HG03457 (cell line): Measurements from ENCODE around the gene TBCEL.

Experiments used
- ATAC-seq: cut with Tn5 transposase; IDR thresholded peaks from one replicate; pipeline ENCODE4 v1.9.1; 2021; ENCODE audit warnings: moderate number of reproducible peaks; ENCODE audit not compliant: unreplicated experiment

The TBCEL gene

GRCh38 chr11:121058941-121059340 lies 35.0 kb downstream of the TBCEL start:
- no peak for ATAC-seq

DNA sequence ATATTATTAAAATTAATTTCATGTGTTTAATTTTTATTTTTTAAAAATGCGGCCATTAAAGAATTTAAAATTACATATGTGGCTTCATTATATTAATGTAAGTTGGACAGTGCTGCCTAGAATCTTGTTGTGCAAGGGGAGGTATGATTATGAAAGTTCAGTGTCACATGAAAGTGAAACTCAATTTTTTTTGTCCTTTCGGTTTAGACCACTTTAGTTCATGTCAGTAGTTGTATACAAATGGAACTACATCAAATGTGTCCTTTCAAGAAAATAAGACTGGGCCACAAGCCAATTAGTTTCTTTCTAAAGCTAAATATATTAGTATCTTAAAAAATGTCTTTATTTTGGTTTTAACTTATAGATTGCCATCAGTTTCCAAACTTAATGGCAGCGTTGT lies 35.7 kb downstream of the TBCEL start:
- peak; percentile 95 for ATAC-seq

DNA sequence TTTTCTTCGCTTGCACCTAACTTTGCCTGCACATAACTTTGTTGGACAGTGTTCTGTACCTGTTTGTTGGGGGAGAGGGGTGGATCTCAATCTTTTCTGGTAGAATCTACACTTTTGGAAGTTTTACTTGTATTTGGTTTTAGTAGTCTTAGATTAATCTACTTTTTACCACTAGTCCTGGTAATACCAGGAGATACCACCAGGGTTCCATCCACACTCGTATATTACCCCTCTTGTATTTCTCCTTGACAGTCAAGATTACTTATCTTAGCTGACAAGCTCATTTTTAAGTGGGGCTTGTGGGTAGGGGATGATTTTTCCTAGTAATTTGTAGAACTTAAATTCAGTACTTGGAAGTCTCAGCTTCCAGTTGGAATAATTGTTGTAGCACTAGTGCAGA lies 39.8 kb downstream of the TBCEL start:
- ATAC-seq, result no peak

DNA sequence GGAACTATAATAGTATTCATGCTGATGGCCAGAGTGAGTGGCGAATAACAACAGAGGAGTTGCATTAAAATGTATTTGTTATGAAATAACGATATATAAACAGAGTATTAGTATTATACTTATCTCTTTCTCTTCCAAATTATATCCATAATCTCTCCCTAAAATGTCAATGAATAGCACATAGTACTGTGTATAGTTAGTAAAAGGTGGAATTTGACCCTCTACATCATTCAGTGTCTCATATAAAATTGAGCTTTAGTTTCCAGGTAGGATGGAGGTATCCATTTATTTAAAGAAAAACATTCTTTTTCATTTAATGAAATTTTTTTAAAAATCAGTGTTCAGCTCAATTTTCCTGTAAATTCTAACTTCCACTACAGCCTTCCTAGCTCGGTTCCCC lies 42.7 kb downstream of the TBCEL start:
- no peak for ATAC-seq

DNA sequence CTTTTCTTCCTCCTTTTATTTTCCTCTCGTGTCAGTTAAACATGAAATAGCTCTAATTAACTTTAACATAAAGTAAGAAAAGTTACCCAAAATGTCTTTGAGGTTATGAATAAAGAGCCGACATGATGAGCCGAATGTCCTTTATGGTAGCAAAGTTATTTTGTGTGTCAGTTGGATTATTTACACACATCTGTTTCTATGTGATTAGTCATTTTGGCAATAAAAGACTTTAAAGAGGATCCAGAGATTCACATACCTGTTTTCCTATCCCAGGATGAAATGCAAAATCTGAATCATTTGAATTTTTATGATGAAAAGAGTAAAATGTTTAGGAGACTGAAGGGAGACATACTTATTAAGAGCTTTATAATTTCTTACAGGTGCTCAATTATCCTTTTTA lies 43.1 kb downstream of the TBCEL start:
- no peak for ATAC-seq

GRCh38 chr11:121067453-121067852 lies 43.6 kb downstream of the TBCEL start:
- ATAC-seq, result no peak

GRCh38 chr11:121067962-121068647 lies 44.2 kb downstream of the TBCEL start:
- no peak for ATAC-seq

DNA sequence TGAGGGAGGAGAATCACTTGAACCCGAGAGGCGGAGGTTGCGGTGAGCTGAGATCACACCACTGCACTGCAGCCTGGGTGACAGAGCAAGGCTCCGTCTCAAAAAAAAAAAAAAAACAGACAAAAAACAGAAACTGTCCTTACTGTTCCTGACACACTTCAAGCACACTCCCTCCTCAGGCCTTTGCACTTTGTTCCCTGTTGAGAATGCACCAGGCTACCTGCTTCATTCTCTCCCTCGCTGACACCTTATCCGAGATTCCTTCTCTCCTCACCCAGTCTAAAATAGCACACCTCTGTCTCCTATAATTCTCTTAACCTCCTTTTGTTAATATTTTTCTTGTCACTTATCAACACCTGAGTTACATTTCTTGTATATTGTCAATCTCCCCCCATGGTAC lies 44.9 kb downstream of the TBCEL start:
- ATAC-seq, result no peak

DNA sequence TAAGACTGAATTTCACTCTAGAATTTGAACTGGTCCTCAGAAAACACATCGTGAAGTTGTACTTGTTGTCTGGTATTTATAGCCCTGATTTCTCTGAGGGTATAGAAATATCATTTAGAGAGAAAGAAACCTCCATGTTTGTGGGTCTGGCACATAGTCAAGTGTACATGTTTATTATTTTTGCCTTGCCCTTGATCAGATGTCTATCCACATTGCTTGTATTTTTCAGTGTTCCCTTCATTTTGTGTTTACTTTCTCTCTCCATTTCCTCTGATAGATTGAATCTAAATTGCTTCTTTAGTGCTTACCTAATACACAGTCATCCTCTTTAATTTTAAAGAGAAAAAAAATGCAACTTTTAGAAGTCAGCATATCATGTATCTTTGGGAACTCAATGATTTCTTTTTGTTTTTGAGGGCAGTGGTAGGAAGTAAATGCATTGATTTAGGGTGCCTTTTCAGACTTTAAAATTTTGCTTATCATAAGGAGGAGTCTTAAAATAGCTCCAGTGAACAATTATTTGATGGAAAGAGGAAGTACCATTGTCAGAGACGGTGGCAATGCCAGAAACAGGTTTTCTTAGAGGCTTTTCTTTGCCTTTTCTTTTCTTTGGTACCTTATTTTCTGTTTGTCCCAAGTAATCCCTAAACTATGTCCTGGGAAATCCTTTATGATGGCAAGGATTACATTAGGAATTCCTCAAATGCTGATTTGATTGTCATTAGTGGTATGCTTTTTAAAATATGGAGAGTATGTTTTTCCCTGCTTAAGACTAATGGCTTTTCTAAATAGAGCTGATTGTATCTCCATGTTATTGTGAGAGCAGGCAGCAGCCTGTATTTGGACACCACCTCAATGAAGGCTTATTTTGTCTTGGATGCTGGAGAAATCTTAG lies 47.3 kb downstream of the TBCEL start:
- no peak for ATAC-seq

- no peak for ATAC-seq
Measured at GRCh38 chr11:121071846-121072450, 48.0 kb downstream of the TBCEL start.

DNA sequence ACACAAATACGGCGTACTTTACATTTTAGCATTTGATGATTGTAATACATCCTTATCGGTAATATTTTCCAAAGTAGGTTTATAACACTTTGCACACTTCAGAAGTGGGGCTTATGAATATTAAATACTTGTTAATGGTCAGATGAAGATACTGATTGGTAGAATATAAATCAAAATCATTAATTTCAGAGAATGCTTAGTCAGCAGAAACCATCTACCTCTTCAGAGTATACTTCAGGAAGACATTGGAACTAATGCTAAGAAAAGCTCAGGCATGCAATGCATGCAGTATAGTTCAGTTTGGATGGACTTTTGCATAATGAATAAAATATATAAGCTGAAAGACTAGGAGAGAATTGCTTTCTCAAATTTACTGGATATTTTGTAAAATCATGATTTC lies 57.4 kb downstream of the TBCEL start:
- no peak for ATAC-seq

GRCh38 chr11:121082219-121082618 lies 58.3 kb downstream of the TBCEL start:
- no peak for ATAC-seq

- no peak for ATAC-seq
Measured at GRCh38 chr11:121082670-121083069, 58.8 kb downstream of the TBCEL start.

DNA sequence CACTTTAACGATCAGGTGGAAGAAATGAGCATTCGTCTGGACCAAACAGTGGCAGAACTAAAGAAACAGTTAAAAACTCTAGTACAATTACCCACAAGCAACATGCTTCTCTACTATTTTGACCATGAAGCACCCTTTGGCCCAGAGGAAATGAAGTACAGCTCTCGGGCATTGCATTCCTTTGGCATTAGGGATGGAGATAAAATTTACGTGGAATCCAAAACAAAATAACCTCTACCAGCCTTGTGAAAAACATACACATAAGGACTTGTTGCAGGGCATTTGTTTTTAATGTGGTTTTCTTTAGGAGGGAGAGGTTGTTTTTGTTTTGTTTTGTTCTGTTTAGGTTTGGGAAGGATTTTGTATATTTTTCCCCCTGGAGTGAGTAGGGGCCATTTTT lies 63.0 kb downstream of the TBCEL start:
- ATAC-seq, result no peak

- no peak for ATAC-seq
Measured at GRCh38 chr11:121089566-121089965, 65.7 kb downstream of the TBCEL start.

DNA sequence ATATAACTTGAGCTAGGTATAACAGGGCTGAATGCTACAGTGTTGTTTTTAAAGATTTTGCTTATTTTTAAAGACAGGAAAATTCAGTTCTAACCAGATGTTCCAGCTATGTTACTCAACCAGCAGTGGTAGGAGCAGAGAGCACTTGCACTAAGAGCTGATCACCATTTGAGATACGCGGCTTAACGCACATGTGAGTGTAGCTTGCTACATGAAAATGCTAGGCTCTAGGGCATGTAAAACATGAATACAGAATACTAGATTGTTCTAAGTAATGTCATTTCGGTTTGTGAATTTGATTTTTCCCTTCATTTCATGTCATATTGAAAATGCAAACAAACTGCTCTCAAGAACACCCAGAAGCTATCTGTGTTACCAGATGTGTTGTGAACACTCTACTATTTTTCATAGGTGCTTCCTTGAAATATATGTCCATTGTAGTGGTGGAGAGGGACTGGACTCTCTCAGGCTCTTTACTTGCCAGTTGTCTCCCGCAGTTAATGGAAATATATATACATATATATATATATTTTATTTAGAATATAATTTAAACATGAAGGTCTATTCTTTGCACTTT lies 66.3 kb downstream of the TBCEL start:
- ATAC-seq, result no peak

GRCh38 chr11:121091492-121092152 lies 67.7 kb downstream of the TBCEL start:
- ATAC-seq, result no peak

- ATAC-seq, result no peak
Measured at GRCh38 chr11:121095561-121095960, 71.7 kb downstream of the TBCEL start.

DNA sequence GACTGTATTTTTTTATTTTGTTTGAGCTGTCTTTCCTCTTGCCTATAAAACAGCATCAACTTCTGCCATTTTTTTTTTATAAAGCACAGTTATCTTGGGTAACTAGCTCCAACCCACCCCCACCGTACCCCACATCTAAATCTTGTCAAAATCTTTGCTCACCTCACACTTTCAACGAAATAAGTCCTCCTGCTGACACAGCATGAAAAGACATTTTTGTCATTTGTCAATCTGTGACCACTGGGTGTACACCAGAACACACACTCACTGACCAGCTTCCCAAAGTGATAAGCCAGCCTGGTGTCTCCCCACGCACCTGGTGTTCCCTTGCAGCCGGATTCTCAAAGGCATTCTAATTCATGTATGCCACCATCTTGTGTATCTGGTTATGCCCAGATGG lies 75.5 kb downstream of the TBCEL start:
- ATAC-seq, result no peak

DNA sequence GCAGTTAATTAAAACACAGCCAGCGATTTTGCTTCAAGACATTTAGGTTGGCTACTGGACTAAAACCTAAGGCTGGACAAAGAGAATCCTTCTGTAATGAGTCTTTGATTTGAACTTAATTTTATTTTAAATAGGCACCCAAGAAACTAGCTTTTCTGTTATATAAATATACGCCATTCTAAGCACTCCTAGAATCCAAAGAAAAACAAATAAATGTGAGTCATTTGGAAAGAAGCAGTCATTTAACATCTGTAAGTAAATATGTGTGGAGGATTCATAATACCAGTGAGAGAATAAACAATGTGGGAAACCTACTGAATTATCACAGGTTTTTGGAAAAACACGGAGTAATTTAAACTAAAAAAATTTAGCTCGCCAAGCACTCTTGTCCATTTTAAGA lies 76.0 kb downstream of the TBCEL start:
- ATAC-seq, result no peak

- ATAC-seq, result no peak
Measured at GRCh38 chr11:121100943-121101342, 77.0 kb downstream of the TBCEL start, which contains the start of gene TECTA. TSS of gene TECTA (plus strand) at chr11:121101243. CDS start at chr11:121102666, 1,423 bp downstream.
